ENCODE data around the gene TTC1.

Gene TTC1

DNA sequence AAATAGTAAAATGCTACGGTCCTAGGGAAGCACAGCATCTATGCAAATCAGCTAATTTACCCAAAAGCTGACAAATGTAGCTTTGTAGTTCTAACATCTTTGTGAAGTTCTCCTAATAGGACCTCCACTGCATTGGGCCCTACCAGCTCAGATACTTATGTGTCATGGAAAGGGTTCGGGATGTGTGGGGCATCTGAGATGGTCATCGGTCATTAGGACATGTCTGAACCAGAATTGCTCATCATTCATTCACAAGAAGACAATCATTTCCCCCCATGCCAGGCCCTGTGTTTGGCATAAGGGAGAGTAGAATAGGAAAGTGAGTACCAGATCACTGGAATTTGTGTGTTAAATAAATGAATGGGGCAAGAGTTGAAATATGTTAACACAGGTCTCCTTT is 74.6 kb downstream of the TTC1 start:
- H3K4me3 ChIP-seq (ENCODE audit: low read depth, low read length), result no peak overlapping the region
- DNase-seq, result no peak
- no peaks in the 10 kb centered on the region for H3K27me3 ChIP-seq
- no peaks in the 10 kb centered on the region for H3K4me1 ChIP-seq
- TF ChIP-seq, protein P1, sequence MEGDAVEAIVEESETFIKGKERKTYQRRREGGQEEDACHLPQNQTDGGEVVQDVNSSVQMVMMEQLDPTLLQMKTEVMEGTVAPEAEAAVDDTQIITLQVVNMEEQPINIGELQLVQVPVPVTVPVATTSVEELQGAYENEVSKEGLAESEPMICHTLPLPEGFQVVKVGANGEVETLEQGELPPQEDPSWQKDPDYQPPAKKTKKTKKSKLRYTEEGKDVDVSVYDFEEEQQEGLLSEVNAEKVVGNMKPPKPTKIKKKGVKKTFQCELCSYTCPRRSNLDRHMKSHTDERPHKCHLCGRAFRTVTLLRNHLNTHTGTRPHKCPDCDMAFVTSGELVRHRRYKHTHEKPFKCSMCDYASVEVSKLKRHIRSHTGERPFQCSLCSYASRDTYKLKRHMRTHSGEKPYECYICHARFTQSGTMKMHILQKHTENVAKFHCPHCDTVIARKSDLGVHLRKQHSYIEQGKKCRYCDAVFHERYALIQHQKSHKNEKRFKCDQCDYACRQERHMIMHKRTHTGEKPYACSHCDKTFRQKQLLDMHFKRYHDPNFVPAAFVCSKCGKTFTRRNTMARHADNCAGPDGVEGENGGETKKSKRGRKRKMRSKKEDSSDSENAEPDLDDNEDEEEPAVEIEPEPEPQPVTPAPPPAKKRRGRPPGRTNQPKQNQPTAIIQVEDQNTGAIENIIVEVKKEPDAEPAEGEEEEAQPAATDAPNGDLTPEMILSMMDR (IDR thresholded peaks at IDR 0.05; ENCODE audit: low read depth, low read length), result no peak
- no peaks in the 10 kb centered on the region for H3K36me3 ChIP-seq
- no peaks in the 10 kb centered on the region for H3K9me3 ChIP-seq

DNA sequence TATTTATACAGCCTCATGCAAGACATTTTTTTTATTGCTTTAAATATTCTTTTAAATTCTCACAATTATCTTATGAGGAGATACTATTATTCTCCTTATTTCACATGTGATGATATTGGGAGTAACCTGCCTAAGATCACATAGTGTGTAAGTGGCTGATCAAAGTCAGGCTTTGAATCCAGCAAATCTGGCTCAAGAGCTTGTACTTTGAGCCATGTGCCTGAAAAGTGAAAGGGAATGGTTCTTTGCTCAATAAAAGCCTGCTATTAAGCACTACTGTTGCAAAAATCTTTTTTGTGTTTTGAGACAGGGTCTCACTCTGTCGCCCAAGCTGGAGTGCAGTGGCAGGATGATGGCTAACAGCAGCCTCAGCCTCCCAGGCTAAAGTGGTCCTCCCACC is 75.2 kb downstream of the TTC1 start:
- TF ChIP-seq, protein P1 (IDR thresholded peaks at IDR 0.05; ENCODE audit: low read depth, low read length), result no peak
- DNase-seq, result no peak
- H3K27me3 ChIP-seq, result no peaks in the 10 kb centered on the region
- no peaks in the 10 kb centered on the region for H3K36me3 ChIP-seq
- no peaks in the 10 kb centered on the region for H3K4me1 ChIP-seq
- no peaks in the 10 kb centered on the region for H3K9me3 ChIP-seq
- H3K4me3 ChIP-seq (ENCODE audit: low read depth, low read length), result no peak overlapping the region

DNA sequence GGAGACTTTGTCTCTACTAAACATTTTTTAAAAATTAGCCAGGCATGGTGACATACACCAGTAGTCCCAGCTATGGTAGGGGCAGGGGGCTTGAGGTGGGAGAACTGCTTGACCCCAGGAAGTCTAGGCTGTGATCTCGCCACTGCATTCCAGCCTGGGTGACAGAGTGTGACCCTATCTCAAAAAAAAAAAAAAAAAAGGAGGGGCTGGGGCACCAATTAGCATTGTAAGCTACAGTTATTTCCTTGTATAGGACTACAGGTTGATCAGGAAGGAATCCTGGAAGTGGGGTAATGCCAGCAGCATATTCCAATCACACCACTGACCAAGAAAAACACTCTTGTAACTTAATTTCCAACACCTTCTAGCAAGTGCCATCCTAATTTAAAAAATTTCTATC is 78.3 kb downstream of the TTC1 start:
- no peaks in the 10 kb centered on the region for H3K4me1 ChIP-seq
- H3K27me3 ChIP-seq, result no peaks in the 10 kb centered on the region
- TF ChIP-seq, protein P1 (IDR thresholded peaks at IDR 0.05; ENCODE audit: low read depth, low read length), result no peak

DNA sequence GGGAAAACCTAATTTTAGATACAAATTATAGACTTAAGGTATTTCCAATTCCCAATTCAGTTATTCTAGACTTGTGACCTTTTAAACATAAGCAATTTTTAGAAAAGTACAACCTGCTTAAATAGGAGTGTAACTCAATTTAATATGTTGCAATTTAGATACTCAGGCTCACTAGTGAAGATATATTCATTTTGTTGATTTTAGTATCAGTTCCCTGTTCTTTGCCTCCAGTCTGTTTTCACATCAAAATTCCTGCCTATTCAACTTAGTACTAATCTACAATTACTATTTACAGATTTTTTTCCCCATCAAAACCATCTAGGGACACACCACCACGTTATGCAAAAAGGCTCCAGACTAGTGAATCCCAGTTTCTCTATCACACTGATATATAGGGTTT is 79.9 kb downstream of the TTC1 start:
- H3K27me3 ChIP-seq, result no peaks in the 10 kb centered on the region
- no peaks in the 10 kb centered on the region for H3K9me3 ChIP-seq
- DNase-seq, result no peak
- H3K36me3 ChIP-seq, result peaks cover 23% of the 10 kb centered on the region
- no peaks in the 10 kb centered on the region for H3K4me1 ChIP-seq
- H3K4me3 ChIP-seq (ENCODE audit: low read depth, low read length), result no peak overlapping the region
- TF ChIP-seq, protein P1 (IDR thresholded peaks at IDR 0.05; ENCODE audit: low read depth, low read length), result no peak

More for the DNA sequence above, 78.3 kb downstream of the TTC1 start:
- H3K4me3 ChIP-seq (ENCODE audit: low read depth, low read length), result no peak overlapping the region
- DNase-seq, result no peak
- peaks cover 7% of the 10 kb centered on the region for H3K36me3 ChIP-seq
- no peaks in the 10 kb centered on the region for H3K9me3 ChIP-seq

DNA sequence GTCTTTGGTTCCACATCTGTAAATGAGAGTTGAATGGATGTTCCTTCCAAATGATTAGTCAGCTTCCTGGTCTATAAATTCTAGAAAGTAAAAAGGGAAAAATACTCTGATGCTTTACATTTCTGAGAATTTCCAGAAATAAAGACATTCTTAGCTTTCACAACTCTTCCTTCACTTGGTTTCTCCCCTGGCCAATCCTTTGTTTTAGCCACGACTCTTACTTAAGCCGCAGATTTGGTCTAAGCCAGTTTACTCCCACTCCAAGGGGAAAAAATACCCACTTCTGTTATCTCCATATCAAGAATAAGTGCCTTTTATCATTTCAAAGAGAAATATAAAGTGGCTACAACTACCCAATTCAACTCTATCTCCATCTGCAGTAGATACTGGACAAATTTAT is 80.6 kb downstream of the TTC1 start:
- Histone ChIP-seq H3K4me1 (no peaks in the 10 kb centered on the region), H3K4me3 (ENCODE audit: low read depth, low read length) (no peak overlapping the region), H3K36me3 (peaks cover 30% of the 10 kb centered on the region), H3K27me3 (no peaks in the 10 kb centered on the region), H3K9me3 (no peaks in the 10 kb centered on the region)
- DNase-seq, result no peak
- TF ChIP-seq, protein P1 (IDR thresholded peaks at IDR 0.05; ENCODE audit: low read depth, low read length), result no peak

DNA sequence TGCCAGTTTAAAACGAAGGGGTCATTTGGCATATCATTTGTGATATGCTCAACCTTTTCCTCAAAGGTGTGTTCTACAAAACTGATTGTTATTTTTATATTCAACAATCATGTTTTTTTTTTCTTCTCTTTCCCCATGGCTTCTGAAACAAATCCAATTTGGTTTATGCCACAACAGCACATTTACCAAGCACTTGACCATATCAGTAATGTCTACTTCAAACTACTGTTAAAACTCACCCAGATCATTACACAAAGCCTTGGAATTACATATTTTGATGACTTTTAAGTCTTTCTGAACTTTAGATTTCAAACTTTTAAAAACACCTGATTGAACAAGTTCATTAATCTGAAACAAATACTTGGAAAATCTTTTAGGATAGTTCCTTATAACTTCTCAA is 81.1 kb downstream of the TTC1 start:
- TF ChIP-seq, protein P1 (IDR thresholded peaks at IDR 0.05; ENCODE audit: low read depth, low read length), result no peak
- no peak for DNase-seq

More for the DNA sequence above, 81.1 kb downstream of the TTC1 start:
- peaks cover 31% of the 10 kb centered on the region for H3K36me3 ChIP-seq
- H3K4me1 ChIP-seq, result no peaks in the 10 kb centered on the region
- H3K4me3 ChIP-seq (ENCODE audit: low read depth, low read length), result no peak overlapping the region
- no peaks in the 10 kb centered on the region for H3K9me3 ChIP-seq
- H3K27me3 ChIP-seq, result no peaks in the 10 kb centered on the region

Data from BE2C (cell line).